ENCODE measurements around the gene THSD4.

The THSD4 gene

GRCh38 chr15:71302861-71303410 lies 187.7 kb downstream of the THSD4 start:
- no peak for TF ChIP-seq CTCF (IDR thresholded peaks at IDR 0.05; ENCODE audit: low read depth, low read length)
- Histone ChIP-seq H3K27ac (no peak overlapping the region), H3K4me3 (ENCODE audit: low read depth, low read length) (no peak overlapping the region), H3K36me3 (no peaks in the 10 kb centered on the region), H3K27me3 (ENCODE audit: insufficient read depth, low read depth, severe bottlenecking) (no peaks in the 10 kb centered on the region), H3K9me3 (ENCODE audit: severe bottlenecking) (no peaks in the 10 kb centered on the region)
- no peak for DNase-seq

- TF ChIP-seq CTCF (IDR thresholded peaks at IDR 0.05; ENCODE audit: low read depth, low read length), result no peak
- Histone ChIP-seq H3K9me3 (ENCODE audit: severe bottlenecking) (no peaks in the 10 kb centered on the region), H3K36me3 (no peaks in the 10 kb centered on the region), H3K27ac (no peak overlapping the region), H3K27me3 (ENCODE audit: insufficient read depth, low read depth, severe bottlenecking) (no peaks in the 10 kb centered on the region), H3K4me3 (ENCODE audit: low read depth, low read length) (no peak overlapping the region)
- no peak for DNase-seq
Measured at GRCh38 chr15:71303977-71304376, 188.7 kb downstream of the THSD4 start.

GRCh38 chr15:71304681-71305080 lies 189.4 kb downstream of the THSD4 start:
- no peak overlapping the region for H3K4me3 ChIP-seq (ENCODE audit: low read depth, low read length)
- H3K9me3 ChIP-seq (ENCODE audit: severe bottlenecking), result no peaks in the 10 kb centered on the region
- no peak for TF ChIP-seq CTCF (IDR thresholded peaks at IDR 0.05; ENCODE audit: low read depth, low read length)
- H3K36me3 ChIP-seq, result no peaks in the 10 kb centered on the region
- H3K27me3 ChIP-seq (ENCODE audit: insufficient read depth, low read depth, severe bottlenecking), result no peaks in the 10 kb centered on the region
- H3K27ac ChIP-seq, result no peak overlapping the region
- no peak for DNase-seq

- H3K4me3 ChIP-seq (ENCODE audit: low read depth, low read length), result no peak overlapping the region
- H3K36me3 ChIP-seq, result no peaks in the 10 kb centered on the region
- TF ChIP-seq CTCF (IDR thresholded peaks at IDR 0.05; ENCODE audit: low read depth, low read length), result no peak
- H3K27ac ChIP-seq, result no peak overlapping the region
- H3K27me3 ChIP-seq (ENCODE audit: insufficient read depth, low read depth, severe bottlenecking), result no peaks in the 10 kb centered on the region
- DNase-seq, result no peak
- H3K9me3 ChIP-seq (ENCODE audit: severe bottlenecking), result no peaks in the 10 kb centered on the region
Measured at GRCh38 chr15:71306538-71306937, 191.3 kb downstream of the THSD4 start.

- no peak overlapping the region for H3K27ac ChIP-seq
- H3K36me3 ChIP-seq, result no peaks in the 10 kb centered on the region
- TF ChIP-seq CTCF (IDR thresholded peaks at IDR 0.05; ENCODE audit: low read depth, low read length), result no peak
- H3K4me3 ChIP-seq (ENCODE audit: low read depth, low read length), result no peak overlapping the region
- H3K9me3 ChIP-seq (ENCODE audit: severe bottlenecking), result no peaks in the 10 kb centered on the region
- no peaks in the 10 kb centered on the region for H3K27me3 ChIP-seq (ENCODE audit: insufficient read depth, low read depth, severe bottlenecking)
- peak; percentile 47 for DNase-seq
Measured at GRCh38 chr15:71312194-71312708, 197.0 kb downstream of the THSD4 start.
